K562 (cell line): ENCODE measurements around the gene RBM20. TPM values are rescaled to one million over a fixed set of nuclear protein-coding genes. Genes with fewer than 3 reads are reported as not detected.

Experiments used
- ATAC-seq: fragments of 200-7000 bp; cut with Tn5 transposase; 3 replicates; pipeline ENCODE4 v1.9.1; 2020; ENCODE audit warnings: moderate library complexity
- BruUV-seq: library from RNA; stranded (reverse); fragments of 400-500 nt; replicated peaks from 2 replicates; lab custom pipeline; 2021; lab: Mats Ljungman, UMichigan
- CTCF ChIA-PET: fragments of 300-600 bp; formaldehyde crosslinking; extraction: SDS; loops from one replicate; lab custom pipeline; 2021; ENCODE audit warnings: low intra/inter-chr PET ratio; lab: Yijun Ruan, JAX
- POLR2A ChIA-PET: fragments of 300-600, 350-650 bp; sonication (Branson Sonifier 250); formaldehyde crosslinking; extraction: SDS; loops from one replicate; lab custom pipeline; 2021; ENCODE audit warnings: antibody characterized with exemption, inconsistent platforms; lab: Yijun Ruan, JAX
- DNase-seq, 4 experiments: peaks; one replicate each; pipeline versions ENCODE4 v3.0.0 to v3.0.0-alpha.2; 2011 to 2018; ENCODE audit warnings: low spot score in 3 of 4, mixed read lengths in 3 of 4; ENCODE audit errors: extremely low read depth in 1 of 4
- FAIRE-seq: peaks from 2 replicates; lab custom pipeline; 2011; peaks lifted over from hg19 to GRCh38; lab: Jason Lieb, UNC
- H2AFZ ChIP-seq: 2 replicates; pipeline ENCODE4 v1.6.0; 2011; ENCODE audit warnings: low read depth, low read length, control low read depth, inconsistent platforms
- H3K27ac ChIP-seq: fragments of 200-600 bp; 3 replicates; pipeline ENCODE4 v1.8.0; 2011; ENCODE audit warnings: low read depth, mild to moderate bottlenecking, control low read depth, inconsistent platforms, low read length, moderate library complexity, mixed read lengths; ENCODE audit errors: extremely low read depth
- H3K27me3 ChIP-seq, 2 experiments: fragments of 300-600 bp in 1 of 2; 2 replicates in 1 of 2; 3 replicates in 1 of 2; pipeline versions ENCODE4 v1.6.0 to v1.8.0; 2011; ENCODE audit warnings: inconsistent platforms in 2 of 2, low read length in 2 of 2, mild to moderate bottlenecking in 1 of 2, mixed read lengths in 1 of 2, moderate library complexity in 1 of 2; ENCODE audit not compliant: control insufficient read depth in 2 of 2, insufficient read depth in 2 of 2
- H3K36me3 ChIP-seq: fragments of 300-600 bp; 3 replicates; pipeline ENCODE4 v1.8.0; 2011; ENCODE audit warnings: mild to moderate bottlenecking, low read length, inconsistent platforms; ENCODE audit not compliant: control insufficient read depth, insufficient read depth
- H3K4me1 ChIP-seq, 2 experiments: fragments of 200-600 bp in 1 of 2; replicated peaks in 1 of 2; 2 replicates in 1 of 2; 3 replicates in 1 of 2; pipeline versions ENCODE4 v1.5.1 to v1.8.0; 2011; ENCODE audit warnings: inconsistent platforms in 2 of 2, low read length in 2 of 2, mild to moderate bottlenecking in 1 of 2, mixed read lengths in 1 of 2, moderate library complexity in 1 of 2; ENCODE audit not compliant: control insufficient read depth in 2 of 2, insufficient read depth in 2 of 2
- H3K4me2 ChIP-seq: 2 replicates; pipeline ENCODE4 v1.6.1; 2011; ENCODE audit warnings: low read length, control low read depth, inconsistent platforms, mixed read lengths; ENCODE audit not compliant: insufficient read depth
- H3K4me3 ChIP-seq: fragments of 200-600 bp; sonication (generic), shearing (Covaris generic); 2 replicates; pipeline ENCODE4 v1.5.1; 2016; ENCODE audit warnings: control low read depth, inconsistent platforms
- H3K79me2 ChIP-seq: fragments of 200-600 bp; 3 replicates; pipeline ENCODE4 v1.8.0; 2011; ENCODE audit warnings: low read length, inconsistent platforms; ENCODE audit not compliant: control insufficient read depth, insufficient read depth
- H3K9ac ChIP-seq, 2 experiments: 2 replicates each; pipeline versions ENCODE4 v1.6.0 to v1.6.1; 2011; ENCODE audit warnings: low read depth in 2 of 2, low read length in 2 of 2, control low read depth in 1 of 2, inconsistent platforms in 1 of 2, mild to moderate bottlenecking in 1 of 2, mixed read lengths in 1 of 2; ENCODE audit not compliant: insufficient read depth in 1 of 2
- H3K9me1 ChIP-seq: one replicate; pipeline ENCODE4 v1.6.0; 2011; ENCODE audit warnings: inconsistent platforms, mild to moderate bottlenecking, low read length, moderate library complexity; ENCODE audit not compliant: control insufficient read depth, insufficient read depth
- H3K9me3 ChIP-seq: replicated peaks from 2 replicates; pipeline ENCODE4 v1.5.1; 2011; ENCODE audit warnings: low read depth, low read length, inconsistent platforms; ENCODE audit not compliant: control insufficient read depth, insufficient read depth
- H4K20me1 ChIP-seq: replicated peaks from 2 replicates; pipeline ENCODE4 v1.6.1; 2011; ENCODE audit warnings: low read length, inconsistent platforms, mixed read lengths; ENCODE audit not compliant: control insufficient read depth, insufficient read depth
- FOXJ3 ChIP-seq: sonication (generic); formaldehyde crosslinking; IDR thresholded peaks from 2 replicates; pipeline ENCODE4 v1.4.0; 2020; ENCODE audit warnings: mild to moderate bottlenecking, missing genetic modification reagents
- JUNB ChIP-seq: fragments of 450-650 bp; formaldehyde crosslinking; conservative IDR thresholded peaks from 2 replicates; pipeline ENCODE4 v1.4.0; 2020; ENCODE audit warnings: mild to moderate bottlenecking
- KDM2B ChIP-seq: fragments of 250-450 bp; sonication (Bioruptor Pico); IDR thresholded peaks from 2 replicates; pipeline ENCODE4 v1.8.0; 2021; ENCODE audit warnings: mild to moderate bottlenecking, moderate library complexity
- LARP7 ChIP-seq: fragments of 450-650 bp; IDR thresholded peaks from 2 replicates; pipeline ENCODE4 v1.6.1; 2016
- SP1 ChIP-seq: sonication (generic); formaldehyde crosslinking; IDR thresholded peaks from 2 replicates; pipeline ENCODE4 v1.8.1; 2022; ENCODE audit warnings: mild to moderate bottlenecking, missing genetic modification reagents
- ZBTB33 ChIP-seq: sonication (generic); formaldehyde crosslinking; IDR thresholded peaks from 2 replicates; pipeline ENCODE4 v1.8.1; 2023; ENCODE audit warnings: mild to moderate bottlenecking, missing genetic modification reagents
- ZNF12 ChIP-seq: sonication (generic); formaldehyde crosslinking; IDR thresholded peaks from 2 replicates; pipeline ENCODE4 v1.4.0; 2020; ENCODE audit warnings: mild to moderate bottlenecking, missing genetic modification reagents
- ZNF324 ChIP-seq: fragments of 250-450 bp; sonication (Bioruptor Pico); IDR thresholded peaks from 2 replicates; pipeline ENCODE4 v1.4.0; 2020; ENCODE audit warnings: mild to moderate bottlenecking
- WGBS: fragments of 100-300 bp; shearing (Covaris generic); methylation state at CpG from one replicate; pipeline ENCODE4 v1.1.6; 2016; ENCODE audit warnings: low coverage, mixed read lengths; ENCODE audit not compliant: insufficient coverage; ENCODE audit errors: missing lambda C conversion rate; 5-methylcytosine and 5-hydroxymethylcytosine counted together
- in situ Hi-C: fragments of 300-500 bp; cut with MboI; formaldehyde crosslinking; loops from 4 replicates; pipeline ENCODE4 v1.15.0; 2018; ENCODE audit warnings: inconsistent platforms, mixed read lengths
- intact Hi-C: fragments of 100-400 bp; cut with micrococcal nuclease; formaldehyde crosslinking; loops from 2 replicates; pipeline ENCODE4 v1.14.2; 2022
- polyA plus RNA-seq, 8 experiments: library from polyadenylated mRNA; depleted of rRNA in 4 of 8; stranded (reverse) in 5 of 8; unstranded in 3 of 8; fragments of >200 nt; fragmentation: Nextera tagmentation in 2 of 8; fragmentation: Illumina TruSeq in 1 of 8; extraction: Ambion mirVana in 2 of 8; extraction: Trizol in 1 of 8; gene quantifications; 2 replicates each; pipeline versions ENCODE4 v1.2.1 to v1.2.3, GENCODE V29; 2011 to 2014; ENCODE audit warnings: inconsistent platforms in 1 of 8, missing spikeins in 1 of 8
- total RNA-seq, 7 experiments: library from RNA; depleted of rRNA in 6 of 7; stranded (reverse); fragments of >200 nt in 6 of 7; fragmentation: Illumina TruSeq in 2 of 7; extraction: Trizol in 2 of 7; gene quantifications; 2 replicates each; pipeline versions ENCODE4 v1.2.1 to v1.2.3, GENCODE V29; 2011 to 2021; ENCODE audit warnings: low replicate concordance in 1 of 7

RBM20 gene
- total and polyA plus RNA-seq, 9 of the 15 experiments (the other 6 are each of a cell fraction or from before 2014, with no cell fraction given): 0.63 to 5.7 (median 3.2) TPM

GRCh38 chr10:110842326-110842904 is 198.3 kb downstream of the RBM20 start (continued):
- TF ChIP-seq SP1 (CRISPR knock-in tag): no peak
- TF ChIP-seq KDM2B (CRISPR knock-in tag): no peak
- no peak for TF ChIP-seq FOXJ3 (CRISPR knock-in tag)
- no peak for TF ChIP-seq JUNB (CRISPR knock-in tag)
- no peak for TF ChIP-seq ZNF12
- no peak for TF ChIP-seq ZBTB33 (CRISPR knock-in tag)

- no peak overlapping the region; a peak in 1 of 4 replicates for H3K9ac ChIP-seq
- H3K36me3 ChIP-seq: no peaks in the 10 kb centered on the region; the same call in 2 of the 3 replicates
- H3K27me3 ChIP-seq: no peaks in the 10 kb centered on the region
- ATAC-seq: no peak
- no peaks in the 10 kb centered on the region for H3K79me2 ChIP-seq
- no peak for TF ChIP-seq LARP7
- no peak for TF ChIP-seq ZNF324 (CRISPR knock-in tag)
- no peak for FAIRE-seq
- H3K4me1 ChIP-seq: peaks cover 6 to 10% of the 10 kb centered on the region in 2 experiments; a peak in 4 of 5 replicates
- no peak overlapping the region for H3K4me2 ChIP-seq
- no peak overlapping the region for H3K4me3 ChIP-seq
- H3K9me3 ChIP-seq: no peaks in the 10 kb centered on the region
- no peak overlapping the region for H2AFZ ChIP-seq
- no peak overlapping the region for H3K27ac ChIP-seq
- 24% methylated on average over 2 of the region's 2 CpGs for WGBS
- intact Hi-C loops: no loop called here
- no peaks in the 10 kb centered on the region for H4K20me1 ChIP-seq
- no peak for DNase-seq
- BruUV-seq: no TSS peak
- CTCF ChIA-PET: no interaction called here
- POLR2A ChIA-PET: interaction anchor here (0.9 kb wide), 1 partner anchor 10 kb away, joined by 3 read pairs; no protein-coding TSS in a partner anchor
- in situ Hi-C loops: no loop called here
- H3K9me1 ChIP-seq: no peaks in the 10 kb centered on the region
These were observed 198.9 kb downstream of the RBM20 start for GRCh38 chr10:110843031-110843430.
